Stimulated activated CD8-positive, alpha-beta memory T cell treated with anti-CD3 and anti-CD28 coated beads, Interleukin-15, amount 100 ng/mL, for 24 hours (primary cell): ENCODE measurements around the gene ZBTB8OS.
"Not testable (repeated sequence)": the region's sequence is repeated elsewhere in the genome, so short reads cannot be mapped to it uniquely, and the experiment has no call there.

Experiments used
- DNase-seq: peaks from one replicate; pipeline ENCODE4 v3.0.0-alpha.2; 2020; ENCODE audit warnings: low read depth

ZBTB8OS gene

DNA sequence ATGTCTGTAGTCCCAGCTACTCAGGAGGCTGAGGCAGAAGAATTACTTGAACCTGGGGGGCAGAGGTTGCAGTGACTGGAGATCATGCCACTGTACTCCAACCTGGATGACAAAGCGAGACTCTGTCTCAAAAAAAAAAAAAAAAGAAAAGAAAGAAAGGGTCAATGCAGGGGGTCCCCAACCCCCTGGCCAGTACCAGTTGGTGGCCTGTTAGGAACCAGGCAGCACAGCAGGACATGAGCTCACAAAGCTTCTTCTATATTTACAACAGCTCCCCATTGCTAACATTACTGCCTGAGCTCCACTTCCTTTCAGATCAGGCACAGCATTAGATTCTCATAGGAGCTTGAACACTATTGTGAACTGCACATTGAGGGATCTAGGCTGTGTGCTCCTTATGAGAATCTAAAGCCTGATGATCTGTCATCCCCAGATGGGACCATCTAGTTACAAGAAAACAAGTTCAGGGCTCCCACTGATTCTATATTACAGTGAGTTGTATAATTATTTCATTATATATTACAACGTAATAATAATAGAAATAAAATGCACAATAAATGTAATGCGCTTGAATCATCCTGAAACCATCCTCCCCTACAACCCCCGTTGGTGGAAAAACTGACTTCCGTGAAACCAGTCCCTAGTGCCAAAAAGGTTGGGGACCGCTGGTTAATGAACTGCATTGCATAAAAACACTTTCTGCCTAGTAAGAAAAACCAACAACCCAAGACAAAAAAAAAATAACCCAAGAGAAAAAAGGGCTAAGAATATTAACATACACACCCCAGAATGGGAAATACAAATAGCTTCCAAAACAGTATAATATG is 2.8 kb downstream of the ZBTB8OS start:
- no peak for DNase-seq

DNA sequence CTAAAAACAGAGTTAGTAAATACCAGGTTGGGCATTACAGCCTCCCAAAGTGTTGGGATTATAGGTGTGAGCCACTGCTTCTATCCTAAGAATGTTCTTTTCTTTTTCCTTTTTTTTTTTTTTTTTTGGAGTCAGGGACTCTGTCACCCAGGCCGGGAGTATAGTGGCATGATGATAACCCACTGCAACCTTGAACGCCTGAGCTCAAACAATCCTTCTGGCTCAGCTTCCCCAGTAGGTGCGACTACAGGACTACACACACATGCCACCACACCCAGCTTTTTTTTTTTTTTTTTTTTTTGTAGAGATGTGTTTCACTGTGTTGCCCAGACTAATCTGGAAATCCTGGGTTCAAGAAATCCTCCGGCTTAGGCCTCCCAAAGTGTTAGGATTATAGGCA is 5.9 kb downstream of the ZBTB8OS start:
- no peak for DNase-seq

GRCh38 chr1:32642292-32642827 is 8.0 kb downstream of the ZBTB8OS start:
- not testable (repeated sequence) for DNase-seq

GRCh38 chr1:32639489-32640075 is 10.8 kb downstream of the ZBTB8OS start:
- no peak for DNase-seq

DNA sequence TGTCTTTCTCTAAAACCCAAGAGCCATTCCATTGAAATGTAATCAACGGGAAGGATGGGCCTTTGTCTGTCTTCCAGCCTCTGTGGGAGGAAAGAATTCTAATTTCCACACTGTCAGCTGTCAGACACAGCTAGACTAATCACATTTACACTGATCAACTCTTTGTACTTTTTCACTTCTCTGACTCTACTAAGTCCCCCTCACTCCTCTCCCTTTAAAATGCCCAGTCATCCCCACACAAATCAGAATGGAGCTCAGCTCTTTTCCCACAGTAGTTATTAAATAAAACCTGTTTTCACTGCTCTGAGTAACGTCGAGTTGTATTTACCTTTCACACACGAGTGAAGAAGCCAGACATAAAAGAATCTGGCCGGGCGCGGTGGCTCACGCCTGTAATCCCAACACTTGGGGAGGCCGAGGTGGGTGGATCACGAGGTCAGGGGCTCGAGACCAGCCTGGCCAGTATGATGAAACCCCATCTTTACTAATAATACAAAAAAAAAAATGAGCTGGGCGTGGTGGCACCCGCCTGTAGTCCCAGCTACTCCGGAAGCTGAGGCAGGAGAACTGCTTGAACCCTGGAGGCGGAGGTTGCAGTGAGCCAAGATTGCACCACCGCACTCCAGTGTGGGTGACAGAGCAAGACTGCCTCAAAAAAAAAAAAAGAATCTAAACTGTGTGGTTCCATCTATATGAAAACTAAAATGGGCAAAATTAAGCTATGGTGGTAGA is 13.3 kb downstream of the ZBTB8OS start:
- no peak for DNase-seq

DNA sequence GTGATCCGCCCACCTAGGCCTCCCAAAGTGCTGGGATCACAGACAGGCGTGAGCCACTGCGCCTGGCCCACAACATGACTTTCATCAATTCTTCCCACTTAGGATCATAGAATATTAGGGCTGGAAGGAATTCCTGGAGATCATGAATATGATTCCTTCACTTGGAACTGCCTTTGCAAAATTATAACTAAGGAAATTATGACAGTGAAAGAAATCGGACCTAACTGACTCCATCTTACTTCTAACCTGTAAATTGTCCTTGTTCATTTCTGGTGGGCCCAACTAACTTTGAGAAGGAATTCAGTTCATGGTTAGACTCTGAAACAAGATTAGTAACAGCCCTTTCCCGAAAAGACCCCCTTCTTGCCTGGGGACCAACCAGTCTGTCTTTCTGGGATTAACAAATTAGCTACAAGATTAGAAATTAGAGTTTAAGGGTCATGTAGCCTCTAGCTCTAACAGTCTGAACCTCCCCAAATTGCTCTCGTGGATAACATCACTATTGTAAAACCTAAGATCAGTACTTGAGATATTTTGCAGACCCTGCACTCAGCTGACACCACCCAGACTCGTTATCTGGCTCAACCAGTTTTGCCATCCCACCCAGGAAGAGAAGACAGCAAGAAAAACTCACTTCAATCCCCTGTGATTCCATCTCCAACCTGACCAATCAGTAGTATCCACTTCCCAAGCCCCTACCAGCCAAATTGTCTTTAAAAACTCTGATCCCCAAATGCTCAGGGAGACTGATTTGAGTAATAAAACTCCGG is 14.7 kb downstream of the ZBTB8OS start:
- no peak for DNase-seq

DNA sequence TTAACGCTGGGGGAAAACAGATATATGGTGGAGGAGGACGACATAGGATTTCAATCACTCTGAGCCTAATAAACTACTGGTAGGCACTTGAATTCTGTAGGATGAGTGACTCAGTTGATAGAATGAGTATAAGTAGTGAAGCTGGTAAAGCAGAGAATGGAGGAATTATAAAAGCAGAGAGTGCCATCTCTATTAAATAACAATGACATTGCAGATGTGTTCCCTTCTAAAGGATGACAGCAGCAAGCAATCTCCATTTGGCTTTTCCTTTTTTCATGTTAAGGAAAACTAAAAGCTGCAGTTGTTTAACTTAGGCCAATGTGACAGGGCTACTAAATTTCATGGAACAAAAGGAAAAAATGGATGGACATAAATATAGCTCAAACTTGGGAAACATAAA is 17.5 kb downstream of the ZBTB8OS start:
- DNase-seq, result no peak

- DNase-seq, result not testable (repeated sequence)
These were observed 20.2 kb downstream of the ZBTB8OS start for GRCh38 chr1:32630173-32630572.

- no peak for DNase-seq
These were observed 22.7 kb downstream of the ZBTB8OS start for GRCh38 chr1:32627596-32628162.

- DNase-seq, result no peak
These were observed 24.2 kb downstream of the ZBTB8OS start for GRCh38 chr1:32626176-32626575.

DNA sequence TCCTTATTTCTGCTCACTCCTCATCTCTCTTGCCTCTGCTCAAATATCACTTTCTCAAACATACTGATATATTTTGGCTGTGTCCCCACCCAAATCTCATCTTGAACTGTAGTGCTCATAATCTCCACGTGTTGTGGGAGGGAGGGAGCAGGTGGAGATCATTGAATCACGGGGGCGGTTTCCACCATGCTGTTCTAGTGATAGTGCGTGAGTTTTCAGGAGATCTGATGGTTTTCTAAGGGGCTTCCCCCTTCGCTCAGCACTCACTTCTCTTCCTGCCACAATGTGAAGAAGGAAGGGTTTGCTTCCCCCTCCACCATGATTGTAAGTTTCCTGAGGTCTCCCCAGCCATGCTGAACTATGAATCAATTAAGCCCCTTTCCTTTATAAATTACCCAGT is 26.6 kb downstream of the ZBTB8OS start:
- DNase-seq, result no peak

- no peak for DNase-seq
These were observed 27.3 kb downstream of the ZBTB8OS start for GRCh38 chr1:32622806-32623681.

DNA sequence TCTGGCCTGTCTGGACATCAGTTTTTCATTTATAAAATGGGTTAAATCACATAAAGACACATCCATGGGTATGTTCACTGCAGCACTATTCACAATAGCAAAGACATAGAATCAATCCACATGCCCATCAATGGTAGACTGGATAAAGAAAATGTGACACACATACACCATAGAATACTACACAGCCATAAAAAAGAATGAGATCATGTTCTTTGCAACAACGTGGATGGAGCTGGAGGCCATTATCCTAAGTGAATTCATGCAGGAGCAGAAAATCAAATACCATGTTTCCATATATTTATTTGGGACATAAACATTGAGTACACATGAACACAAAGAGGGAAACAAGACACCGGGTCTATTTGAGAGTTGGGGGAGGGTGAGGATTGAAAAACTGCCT is 28.1 kb downstream of the ZBTB8OS start:
- DNase-seq, result no peak

GRCh38 chr1:32619701-32620485 is 30.5 kb downstream of the ZBTB8OS start:
- no peak for DNase-seq

DNA sequence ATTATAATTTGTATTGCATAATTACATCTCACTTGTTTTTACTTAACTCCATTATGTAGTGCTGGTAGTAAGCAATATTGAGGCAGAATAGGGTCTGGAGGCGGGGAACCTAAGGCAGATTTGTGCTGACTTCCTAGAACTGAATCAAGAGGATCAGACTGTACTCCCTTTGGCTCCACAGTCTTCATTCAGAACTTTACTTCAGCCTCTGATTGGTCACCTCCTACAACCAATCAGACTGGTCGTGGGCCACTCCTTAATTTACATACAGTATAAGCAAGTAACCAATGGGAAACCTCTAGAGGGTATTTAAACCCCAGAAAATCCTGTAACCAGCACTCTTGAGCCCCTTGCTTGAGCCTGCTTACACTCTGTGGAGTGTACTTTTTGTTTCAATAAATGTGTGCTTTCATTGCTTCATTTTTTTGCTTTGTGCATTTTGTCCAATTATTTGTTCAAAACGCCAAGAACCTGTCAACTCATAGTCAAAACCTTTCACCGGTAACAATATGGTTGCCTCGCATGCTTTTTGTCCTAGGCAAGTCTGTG is 31.6 kb downstream of the ZBTB8OS start:
- no peak for DNase-seq

GRCh38 chr1:32613472-32613871 is 36.9 kb downstream of the ZBTB8OS start:
- no peak for DNase-seq

DNA sequence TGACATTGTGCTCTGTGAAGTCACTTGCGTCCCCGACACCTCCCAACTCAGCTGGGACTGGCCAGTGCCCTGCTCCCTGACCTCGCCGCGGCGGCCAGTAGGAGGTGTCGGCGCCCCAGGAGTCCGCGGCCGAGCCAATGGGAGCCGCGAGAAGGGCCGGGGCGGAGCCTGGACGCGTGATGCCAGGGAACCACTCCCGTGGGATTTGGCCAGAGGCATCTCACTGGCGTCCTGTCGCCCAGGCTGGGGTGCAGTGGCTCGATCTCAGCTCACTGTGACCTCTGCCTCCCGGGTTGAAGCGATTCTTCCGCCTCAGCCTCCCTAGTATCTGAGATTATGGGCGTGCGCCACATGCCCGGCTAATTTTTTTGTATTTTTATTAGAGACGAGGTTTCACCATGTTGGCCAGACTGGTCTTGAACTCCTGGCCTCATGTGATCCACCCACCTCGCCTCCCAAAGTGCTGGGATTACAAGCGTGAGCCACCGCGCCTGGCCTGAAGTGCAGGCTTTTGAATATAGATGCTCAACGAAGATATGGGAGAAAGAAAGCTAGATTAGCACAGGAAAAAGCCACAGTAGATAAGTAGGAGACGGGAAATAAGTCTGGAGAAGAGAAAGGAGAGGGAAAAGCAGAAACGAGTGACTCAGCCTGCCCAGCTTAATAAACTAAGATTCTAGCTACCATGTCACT is 38.0 kb downstream of the ZBTB8OS start:
- DNase-seq, result peak; percentile 13

DNA sequence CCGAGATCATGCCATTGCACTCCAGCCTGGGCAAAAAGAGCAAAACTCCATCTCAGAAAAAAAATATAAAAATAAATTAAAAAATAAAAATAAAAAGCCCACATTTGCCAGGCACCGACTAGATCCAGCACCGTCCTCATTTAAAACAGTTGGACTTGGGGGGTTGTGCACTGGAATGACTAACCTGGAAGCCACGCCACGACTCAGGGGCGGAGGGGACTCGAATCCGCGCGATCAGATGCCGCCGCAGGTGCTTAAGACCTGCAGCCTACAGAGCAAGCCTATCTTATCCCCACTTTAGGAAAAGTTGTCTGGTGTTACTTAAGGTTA is 38.5 kb downstream of the ZBTB8OS start:
- DNase-seq, result no peak

- no peak for DNase-seq
These were observed 41.2 kb downstream of the ZBTB8OS start for GRCh38 chr1:32609180-32609579.
